Hepatic stellate cell (primary cell): Measurements from ENCODE around the gene MOB3A.

Experiments used
- DNase-seq: peaks from one replicate; pipeline ENCODE4 v3.0.0; 2011; ENCODE audit warnings: low spot score

Gene MOB3A

DNA sequence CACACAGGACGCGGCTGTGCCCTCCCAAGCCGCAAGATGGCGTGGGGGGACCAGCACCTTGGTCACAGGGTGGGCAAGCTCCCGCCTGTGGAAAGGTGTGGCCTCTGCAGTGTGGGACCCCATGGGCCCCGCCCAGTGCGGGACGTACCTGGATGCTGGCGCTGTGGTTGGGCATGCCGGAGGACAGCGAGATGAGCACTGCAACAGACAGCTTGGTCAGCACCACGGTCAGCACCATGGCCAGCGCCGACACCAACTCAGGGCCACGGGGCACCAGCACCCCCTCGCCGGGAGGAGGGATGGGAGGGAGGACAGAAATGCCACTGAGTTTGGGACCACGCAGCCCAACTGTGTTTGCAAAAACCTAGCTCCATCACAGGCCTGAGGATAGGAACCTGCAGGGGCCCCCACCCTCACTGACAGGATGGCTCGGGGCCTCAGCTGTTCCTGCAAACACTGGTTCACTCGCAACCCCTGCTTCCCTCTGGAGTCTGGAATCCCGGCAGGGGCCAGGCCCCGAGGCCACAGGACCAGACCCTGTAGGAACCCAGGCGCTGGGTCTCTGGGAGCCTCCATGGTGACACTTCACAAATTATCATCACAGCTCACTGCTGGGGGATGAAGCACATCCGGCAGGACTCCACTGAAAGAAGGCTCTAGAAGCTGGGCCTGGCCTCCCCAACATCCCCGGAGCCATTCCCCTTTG, 27.7 kb upstream of the MOB3A start:
- peak; percentile 33 for DNase-seq

DNA sequence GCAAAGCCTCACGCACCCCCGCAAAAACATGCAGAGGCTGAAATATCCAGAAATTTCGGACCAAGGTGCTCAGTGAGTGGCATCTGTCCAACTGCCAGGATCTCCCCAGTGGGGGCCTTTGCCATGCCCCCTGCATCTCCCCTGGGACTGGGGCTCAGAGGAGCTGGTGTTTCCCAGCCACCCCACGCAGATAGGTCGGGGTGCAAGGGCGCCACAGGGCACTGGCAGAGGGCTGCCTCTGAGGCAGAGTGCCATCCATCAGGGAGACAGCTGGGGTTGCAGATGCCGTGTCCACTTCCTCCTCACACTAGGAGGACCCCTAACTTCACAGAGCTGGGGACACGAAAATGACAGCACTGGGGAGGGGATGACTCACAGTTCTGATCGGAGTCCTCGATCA, 26.9 kb upstream of the MOB3A start:
- DNase-seq: no peak

DNA sequence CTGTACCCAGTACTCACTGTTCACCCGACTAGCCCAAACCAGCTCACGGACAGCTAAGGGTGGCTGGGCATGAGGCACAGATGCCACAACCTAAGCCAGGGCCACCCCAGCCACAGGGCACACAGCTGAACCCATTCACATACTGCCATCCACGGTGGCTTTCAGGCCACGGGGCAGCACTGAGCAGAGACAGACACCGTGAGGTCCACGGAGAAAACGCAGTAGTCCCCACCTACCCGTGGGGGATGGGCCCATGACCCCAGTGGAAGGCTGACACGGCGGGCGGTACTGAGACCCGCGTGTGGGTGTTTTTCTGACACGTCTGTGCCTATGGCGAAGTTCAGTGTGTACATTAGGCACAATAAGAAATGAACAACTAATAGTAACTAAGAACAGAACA, 26.1 kb upstream of the MOB3A start:
- no peak for DNase-seq

DNA sequence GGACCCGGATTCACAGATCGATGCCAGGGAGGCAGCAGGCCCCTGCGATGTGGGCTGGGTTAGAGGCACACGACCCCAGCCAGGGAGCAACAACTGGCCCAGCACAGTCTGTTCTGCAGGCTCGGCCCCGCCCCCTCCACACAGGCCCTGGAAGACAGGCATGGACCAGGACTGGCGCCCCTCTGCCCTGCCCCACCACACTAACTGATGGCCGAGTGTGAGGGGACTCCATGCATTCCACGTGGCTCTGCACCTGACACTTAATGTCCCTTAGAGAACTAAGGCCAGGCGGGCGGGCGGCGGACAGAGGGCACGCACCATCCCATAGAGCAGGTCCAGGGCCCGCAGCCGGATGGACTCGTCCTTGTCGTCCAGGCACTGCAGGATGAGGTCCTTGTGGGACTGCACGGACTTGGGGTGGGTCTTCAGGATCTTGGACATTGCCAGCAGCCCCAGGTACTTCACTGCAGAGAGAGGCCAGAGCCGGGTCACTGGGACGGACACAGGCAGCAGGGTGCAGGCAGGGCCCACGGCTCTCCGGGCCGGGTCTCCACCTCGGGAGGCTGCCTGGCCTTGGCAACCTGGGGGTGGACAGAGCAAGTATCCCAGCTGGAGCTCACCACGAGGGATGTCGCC, 25.4 kb upstream of the MOB3A start:
- no peak for DNase-seq

DNA sequence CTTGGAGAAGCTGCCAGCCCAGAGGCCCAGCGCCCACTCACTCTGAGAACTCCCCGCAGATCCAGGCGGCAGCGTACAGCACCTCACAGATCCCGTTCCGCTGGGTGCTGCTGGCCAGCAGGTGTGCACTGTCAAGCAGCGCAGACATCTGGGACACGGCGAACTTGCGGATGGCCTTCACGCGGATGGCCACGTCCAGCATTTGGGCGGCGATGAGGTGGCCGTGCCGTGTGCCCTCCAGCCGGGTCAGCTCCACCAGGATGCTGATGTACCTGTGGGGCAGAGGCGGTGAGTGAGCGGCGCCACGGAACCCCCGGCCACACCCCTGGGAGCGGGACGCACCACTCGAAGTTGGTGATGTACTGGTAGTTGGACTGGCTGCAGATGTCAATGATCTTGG, 24.7 kb upstream of the MOB3A start:
- no peak for DNase-seq

DNA sequence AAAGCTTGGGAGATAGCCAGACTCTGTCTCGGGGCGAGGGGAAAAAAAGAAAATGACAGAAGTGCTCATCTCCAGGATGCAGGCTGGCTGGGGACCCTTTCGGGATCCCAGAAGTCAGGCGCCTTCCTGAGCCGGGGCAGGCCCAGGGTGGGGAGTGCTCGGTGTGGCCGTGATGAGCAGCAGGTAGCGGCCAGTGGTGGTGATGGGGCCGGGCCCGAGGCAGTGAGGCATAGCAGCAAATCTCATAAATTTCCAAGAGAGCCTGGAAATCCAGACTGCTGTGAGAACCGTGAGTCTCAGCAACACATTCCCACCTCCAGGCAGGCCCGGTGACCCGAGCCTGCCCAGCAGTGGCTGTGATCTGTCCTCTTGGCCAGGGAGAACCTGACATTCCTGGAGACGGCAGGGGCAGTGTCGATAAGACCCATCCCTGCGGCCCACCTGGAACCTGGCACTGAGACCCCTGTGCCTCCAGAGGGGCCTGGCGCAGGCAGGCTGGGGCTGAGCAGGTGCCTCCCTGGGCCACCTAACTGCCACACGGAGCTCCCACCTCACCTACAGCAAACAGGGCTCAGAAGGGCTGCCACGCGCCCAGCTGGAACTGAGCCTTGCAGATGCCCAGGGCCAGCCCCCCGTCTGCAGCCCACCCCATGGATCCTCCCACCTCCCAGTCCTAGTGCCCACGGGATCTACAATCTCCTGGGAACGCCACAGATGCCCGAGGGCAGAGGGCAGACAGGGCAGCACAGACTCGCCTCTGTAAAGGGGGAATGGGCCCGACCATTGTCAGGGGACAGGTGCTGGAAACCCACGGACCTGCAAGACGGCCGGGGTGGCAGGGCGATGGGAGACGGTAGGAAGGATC, 24.0 kb upstream of the MOB3A start:
- DNase-seq: no peak

DNA sequence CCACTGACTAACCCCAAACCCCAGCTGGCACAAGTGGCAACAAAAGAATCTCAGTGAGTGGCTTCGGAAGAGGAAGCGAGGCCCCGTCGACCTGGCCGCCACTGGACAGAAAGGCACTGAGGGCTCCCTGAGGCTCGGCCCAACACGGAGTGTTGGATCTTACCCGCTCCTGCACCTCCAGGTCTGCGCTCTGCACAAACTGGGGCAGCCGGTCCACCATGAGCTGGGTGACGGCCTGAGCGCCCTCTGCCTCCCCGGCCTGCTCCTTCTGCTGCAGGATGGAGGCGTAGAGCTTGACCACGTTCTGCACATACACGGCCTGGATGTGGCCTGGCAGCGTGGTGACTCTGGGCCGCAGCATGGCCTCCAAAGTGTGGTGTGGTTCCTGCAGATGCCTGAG, 22.3 kb upstream of the MOB3A start:
- no peak for DNase-seq

DNA sequence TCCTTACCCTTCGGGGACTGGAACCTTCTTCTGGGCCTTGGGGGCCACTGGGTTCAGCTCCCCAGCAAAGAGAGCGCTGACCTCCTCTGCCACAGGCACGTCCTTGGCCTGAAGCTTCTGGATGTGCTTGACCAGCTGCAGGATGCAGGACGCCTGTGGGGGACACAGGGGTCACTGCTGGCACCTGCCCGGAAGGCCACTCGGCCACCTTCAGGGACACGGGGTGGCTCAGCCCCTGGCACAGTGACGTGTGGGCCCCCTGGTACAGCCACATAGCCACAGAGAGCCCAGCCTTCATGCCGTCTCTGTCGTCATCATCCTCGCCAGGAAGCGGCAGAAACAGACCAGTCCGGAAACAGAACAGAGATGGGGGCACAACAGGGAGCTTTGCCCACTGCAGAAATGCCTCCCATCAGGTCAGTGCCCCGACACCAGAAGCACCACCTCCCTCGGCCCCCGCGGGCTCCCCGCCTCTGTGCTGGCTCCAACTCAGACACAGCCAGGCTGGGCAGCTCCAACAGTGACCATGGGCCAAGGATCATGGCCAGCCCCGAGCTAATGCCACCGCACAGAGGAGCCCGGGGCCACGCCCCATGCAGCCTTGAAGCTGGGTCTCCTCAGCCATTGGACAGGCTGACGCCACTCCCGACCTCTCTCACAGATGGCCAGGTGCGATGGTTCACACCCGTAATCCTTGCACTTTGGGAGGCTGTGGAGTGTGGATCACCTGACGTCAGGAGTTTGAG, 21.3 kb upstream of the MOB3A start:
- no peak for DNase-seq

DNA sequence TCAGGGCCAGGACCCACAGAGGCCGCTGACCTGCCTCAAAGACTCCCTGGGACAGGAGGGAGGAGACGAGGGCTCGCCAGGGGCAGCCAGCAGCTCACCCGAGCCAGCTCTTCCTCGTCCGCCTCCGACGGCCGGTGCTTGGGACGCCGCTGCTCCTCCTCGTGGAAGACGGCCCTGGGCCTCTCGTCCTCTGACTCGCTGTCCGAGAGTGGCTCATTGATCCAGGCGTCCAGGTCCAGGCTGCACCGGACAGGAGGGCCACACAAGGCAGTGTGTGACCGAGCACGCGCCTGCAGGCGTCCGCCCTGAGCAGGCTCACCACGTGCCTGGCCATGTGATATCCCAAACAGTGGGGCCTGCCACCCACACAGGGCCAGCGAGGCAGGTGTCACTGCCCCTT, 20.4 kb upstream of the MOB3A start:
- DNase-seq: no peak

DNA sequence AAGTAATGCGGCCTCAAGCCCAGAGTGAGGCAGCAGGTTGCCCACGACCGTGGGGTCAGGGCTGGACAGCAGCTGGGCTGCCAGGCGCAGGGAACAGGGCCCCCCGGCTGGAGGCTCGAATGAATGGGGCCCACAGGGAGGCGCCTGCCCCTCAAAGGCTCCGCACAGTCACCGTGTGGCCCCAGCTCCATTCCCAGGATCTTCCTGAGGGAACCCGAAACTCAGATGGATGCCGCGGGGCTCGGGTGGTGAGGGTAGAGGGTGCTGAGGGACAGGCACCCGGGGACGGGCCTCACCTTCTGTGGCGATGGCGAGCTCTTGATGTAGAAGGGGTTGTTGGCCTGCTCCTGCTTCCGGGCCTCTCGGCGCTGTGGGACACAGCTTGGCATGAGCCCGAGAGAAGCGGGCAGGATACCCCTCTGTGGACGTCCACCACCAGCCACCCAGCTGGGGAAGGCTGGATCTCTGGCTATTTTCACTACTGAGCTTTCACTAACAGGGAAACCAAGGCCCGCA, 19.8 kb upstream of the MOB3A start:
- no peak for DNase-seq

DNA sequence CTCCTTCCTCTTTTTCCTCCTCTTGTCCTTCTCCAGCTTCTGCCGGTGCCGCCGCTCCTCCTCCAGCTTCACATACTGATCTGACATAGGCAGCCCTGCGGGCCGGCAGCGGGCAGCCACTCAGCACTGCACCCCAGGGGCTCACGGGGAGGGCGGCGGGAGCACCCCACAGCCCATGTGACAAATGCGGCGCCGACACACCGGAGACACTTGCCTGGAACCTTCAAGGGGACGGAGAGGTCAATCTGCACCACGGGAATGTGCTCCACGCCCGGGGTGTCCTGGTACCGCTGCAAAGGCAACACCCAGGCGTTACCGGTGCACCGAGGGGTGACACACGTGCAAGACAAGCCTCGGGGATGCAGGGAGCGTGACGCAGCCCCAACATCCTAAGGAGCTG, 19.2 kb upstream of the MOB3A start:
- DNase-seq: no peak

DNA sequence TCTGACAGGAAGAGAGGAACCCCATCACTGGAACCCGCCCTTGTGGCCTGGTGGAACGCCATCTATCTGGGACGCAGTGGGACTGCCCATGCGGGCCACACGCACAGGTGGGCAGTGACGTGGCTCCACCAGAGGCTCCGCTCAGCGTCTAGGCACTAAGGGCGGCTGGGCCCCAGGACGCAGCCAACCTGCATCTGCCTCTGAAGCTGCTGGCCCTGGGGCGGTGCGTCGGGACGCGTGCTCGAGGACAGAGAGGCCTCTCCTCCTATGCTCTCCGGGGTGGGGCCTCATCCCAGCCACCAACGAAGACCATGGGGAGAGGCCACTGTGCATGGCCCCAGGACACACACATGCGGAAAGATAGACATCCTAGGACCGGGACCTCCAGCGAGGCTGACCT, 18.7 kb upstream of the MOB3A start:
- no peak for DNase-seq

DNA sequence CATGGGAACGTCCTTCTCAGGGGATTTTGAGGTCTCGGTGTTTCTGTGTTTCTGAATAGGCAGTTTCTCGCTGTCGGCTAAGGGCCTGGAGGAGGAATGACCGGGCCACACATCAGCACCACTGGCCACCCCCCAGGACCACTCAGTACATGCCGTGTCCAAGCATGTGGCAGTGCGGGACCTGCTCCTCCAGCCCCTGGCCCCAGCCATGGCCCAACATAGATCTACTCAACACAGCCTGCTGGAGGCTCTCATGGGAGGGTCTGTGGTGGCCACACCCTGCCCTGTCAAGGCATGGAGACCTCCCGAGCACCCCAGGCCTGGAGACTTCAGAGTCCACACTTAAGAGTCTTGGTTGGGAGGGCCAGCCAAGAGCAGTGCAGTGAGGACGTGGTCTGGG, 18.1 kb upstream of the MOB3A start:
- DNase-seq: no peak

DNA sequence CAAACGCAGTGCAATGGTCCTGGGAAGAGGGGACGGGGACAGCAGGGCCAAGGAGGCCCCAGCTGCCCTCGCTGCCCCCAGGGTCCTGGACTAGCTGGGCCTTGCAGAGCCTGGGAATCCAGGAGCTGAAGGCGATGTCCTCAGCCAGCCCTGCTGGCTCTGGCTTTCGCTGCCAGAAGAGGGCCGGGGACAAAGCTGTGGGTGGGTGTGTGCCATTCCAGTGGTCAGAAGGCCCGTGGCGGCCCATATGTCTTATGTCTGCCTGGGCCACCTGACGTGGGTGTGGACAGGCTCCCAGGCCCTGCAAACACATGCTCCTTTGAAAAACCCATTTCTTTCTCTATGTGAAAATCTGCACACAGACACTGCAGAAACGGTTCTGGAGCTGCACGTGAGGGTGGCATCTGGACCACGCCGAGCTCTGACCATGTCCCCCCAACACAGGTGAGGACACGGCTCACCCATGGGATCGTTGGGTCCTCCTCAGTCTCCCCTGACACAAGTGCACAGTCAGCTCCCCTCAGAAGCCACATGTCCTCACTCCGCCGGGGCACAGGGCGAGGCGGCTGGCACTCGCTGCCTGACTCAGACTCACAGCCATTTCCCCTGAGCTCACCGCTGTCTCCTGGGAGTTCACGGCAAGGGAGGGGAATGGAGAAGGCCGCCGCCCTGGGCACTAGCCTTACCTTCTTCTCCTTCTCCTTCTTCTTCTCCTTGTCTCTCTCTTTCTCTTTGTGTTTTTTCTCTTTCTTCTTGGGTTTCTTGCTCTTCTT, 17.5 kb upstream of the MOB3A start:
- DNase-seq: peak; percentile 41

DNA sequence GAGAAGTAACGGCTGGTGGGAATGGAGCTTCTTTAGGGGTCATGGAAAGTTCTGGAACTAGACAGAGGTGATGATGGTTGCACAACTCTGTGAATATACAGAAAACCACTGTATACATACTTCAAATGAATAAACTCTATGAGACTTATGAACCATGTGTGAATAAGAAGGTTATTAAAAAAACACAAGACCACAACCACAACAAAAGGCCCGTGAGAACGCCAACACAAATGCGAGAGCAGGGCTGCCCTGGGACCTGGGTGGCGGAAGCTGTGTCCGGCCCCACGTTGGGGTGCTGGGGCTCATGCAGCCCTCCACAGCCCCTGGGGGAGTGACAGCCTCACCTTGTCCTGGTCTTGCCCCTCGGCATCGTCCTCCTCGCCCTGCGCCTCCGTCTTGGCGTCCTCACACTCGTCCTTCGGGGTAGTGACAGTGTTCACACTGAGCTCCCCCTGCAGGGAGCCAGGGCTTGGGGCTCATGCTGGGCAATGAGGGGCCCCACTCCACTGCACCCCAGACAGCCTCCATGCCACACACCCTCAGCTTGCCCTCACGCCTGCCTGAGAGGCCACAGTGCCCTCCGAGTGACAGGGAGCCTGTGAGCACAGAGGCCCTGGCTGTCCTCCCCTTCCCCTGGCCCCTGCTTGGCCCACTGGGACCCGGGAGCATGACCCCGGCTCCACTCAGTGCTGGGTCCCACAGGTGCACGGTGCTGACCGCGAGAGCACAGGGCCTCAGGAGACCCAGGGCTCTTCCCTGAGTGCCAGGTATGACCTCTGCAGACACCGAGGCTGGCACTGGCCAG, 16.6 kb upstream of the MOB3A start:
- DNase-seq: no peak

DNA sequence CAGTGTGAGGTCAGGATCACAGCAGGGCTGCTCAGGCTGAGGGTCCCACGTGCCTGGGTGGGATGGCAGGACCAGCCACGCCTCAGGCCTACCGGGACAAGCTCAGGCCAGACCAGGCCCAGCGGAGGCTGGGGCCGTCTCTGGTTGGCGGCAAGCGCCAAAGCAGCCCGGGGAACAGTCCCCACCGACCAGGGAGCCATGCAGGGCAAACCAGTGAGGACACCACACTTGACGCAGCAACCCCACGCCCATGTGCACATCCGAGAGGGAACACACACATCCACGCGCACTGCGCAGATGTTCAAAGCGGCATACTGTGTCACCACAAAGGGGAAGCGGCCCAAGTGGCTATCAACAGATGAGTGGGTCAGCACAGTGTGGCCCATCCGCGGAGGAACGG, 15.8 kb upstream of the MOB3A start:
- DNase-seq: no peak

DNA sequence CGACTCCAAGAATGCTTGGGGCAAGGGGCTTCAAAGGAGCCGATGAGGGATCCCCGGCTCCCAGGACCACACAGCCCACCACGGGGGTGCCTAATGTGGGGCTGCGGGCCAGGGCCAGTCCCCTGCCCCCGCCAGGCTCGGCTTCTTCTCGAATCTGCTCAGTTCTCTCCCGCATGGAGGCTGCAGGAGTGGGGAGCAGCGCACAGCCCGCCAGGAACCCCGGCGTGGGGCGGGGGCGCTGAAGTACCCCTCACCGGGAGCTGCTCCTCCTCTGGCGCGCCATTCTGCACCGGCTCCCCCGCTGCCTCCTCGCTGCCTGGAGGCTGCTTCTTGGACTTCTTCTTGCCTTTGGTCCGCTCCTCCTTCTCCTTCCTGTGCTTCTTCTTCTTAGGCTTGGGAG, 15.3 kb upstream of the MOB3A start:
- DNase-seq: no peak

DNA sequence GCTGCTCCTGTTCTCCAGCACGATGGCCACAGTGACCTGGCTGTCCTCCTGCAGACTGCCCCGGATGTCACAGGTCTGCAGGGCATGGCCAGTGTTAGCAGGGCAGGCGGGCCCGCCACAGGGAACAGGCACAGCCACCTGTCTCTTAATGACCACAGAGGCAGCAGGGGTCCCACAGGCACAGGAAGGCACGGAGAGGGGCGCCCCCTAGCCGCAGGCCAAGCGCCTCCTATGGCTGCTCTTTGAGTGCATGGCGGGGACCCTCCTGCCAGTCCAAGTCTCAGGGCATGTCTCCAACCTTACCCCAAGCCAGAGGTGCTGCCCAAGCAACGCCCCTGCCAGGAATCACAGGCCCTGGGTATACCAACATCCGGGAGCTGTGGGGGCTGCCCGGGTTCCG, 14.7 kb upstream of the MOB3A start:
- no peak for DNase-seq

DNA sequence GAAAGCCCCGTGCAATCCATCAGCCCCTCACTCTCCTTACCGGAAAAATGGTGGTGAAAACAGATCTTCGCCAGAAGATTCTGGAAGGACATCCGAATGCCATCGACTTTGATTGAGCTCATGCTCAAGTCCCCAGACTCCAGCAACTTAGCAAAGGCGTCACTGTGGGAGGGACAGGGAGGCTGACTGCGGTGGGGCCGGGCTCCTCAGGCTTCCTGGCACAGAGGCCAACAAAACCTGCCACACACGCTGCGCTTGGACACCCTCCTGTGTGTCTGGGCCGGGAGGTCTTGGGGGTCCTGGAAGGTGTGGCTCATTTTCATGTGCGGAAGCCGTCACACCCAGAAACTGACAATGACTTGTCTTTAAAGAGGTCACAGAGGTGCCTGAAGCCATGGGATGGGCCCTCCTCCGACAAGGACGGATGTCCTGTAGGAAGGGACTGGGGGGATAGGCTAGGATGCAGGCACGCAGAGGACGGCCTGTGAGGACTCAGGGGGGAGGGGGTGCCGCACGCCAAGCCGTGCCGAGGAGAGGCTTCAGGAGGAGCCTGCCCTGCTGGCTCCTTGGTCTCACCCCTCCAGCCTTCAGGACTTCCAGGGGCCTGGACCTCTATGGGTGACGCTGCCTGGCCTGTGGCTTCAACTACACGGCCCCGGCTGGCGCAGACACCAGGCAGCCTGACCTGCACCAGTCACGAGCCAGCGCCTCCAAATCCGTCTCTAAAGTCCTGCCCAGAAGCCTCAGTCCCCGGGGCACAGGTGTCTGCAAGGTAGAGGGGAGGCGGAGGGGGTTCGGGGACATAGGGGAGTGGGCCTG, 13.1 kb upstream of the MOB3A start:
- no peak for DNase-seq
